ENCODE results near the gene PLA2G5.
A peak's percentile ranks its signal among the peaks of the same experiment; 100 is the strongest.

Gene PLA2G5

DNA sequence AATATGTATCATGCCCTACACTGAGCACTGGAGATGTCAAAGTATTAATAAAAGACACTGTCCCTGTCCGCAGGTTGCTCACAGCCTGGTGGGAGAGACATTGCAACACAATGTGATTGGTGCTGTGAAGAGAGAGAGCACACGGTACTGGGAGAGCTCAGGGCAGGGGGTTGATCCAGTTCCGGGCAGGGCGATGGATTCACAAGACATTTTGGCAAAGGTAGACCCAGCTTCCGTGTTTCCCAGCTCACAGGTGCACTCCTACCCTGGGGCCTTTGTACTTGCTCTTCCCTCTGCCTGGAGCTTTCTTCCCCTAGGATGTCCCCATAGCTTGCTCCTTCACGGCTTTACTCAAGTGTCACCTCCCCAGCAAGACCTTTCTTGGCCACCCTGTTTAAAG is 1.4 kb downstream of the PLA2G5 start:
- TF ChIP-seq POLR2A (IDR thresholded peaks at IDR 0.05; ENCODE audit: low read depth, low read length): no peak
- no peak for TF ChIP-seq TAF1 (IDR thresholded peaks at IDR 0.05; ENCODE audit: borderline replicate concordance, low read depth, low read length)
- TF ChIP-seq POLR2AphosphoS5 (IDR thresholded peaks at IDR 0.05; ENCODE audit: low read depth, low read length): no peak
- DNase-seq (ENCODE audit: insufficient read length) (no peak), FAIRE-seq (no peak)

DNA sequence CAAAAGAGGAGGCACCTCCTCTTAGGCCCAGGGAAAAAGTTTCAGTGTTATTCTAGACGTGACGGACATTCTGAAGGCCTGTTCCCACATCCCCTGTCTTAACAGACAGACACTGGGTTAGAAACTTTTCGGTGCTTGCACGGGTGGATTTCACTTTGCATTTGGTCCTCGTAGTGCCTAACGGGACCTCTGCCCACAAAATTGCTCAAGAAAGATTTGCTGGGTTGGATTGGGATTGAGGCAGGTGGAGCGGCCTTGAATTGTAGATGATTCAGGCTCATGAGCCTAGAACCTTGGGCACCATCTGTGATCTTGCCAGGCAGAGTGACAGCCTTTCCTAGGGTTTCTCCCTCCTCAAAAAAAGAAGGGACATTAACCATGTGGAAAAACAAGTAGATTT is 2.8 kb downstream of the PLA2G5 start:
- DNase-seq (ENCODE audit: insufficient read length) (no peak), FAIRE-seq (no peak)
- TF ChIP-seq TAF1 (IDR thresholded peaks at IDR 0.05; ENCODE audit: borderline replicate concordance, low read depth, low read length): no peak
- TF ChIP-seq POLR2AphosphoS5 (IDR thresholded peaks at IDR 0.05; ENCODE audit: low read depth, low read length): no peak
- TF ChIP-seq POLR2A (IDR thresholded peaks at IDR 0.05; ENCODE audit: low read depth, low read length): no peak

DNA sequence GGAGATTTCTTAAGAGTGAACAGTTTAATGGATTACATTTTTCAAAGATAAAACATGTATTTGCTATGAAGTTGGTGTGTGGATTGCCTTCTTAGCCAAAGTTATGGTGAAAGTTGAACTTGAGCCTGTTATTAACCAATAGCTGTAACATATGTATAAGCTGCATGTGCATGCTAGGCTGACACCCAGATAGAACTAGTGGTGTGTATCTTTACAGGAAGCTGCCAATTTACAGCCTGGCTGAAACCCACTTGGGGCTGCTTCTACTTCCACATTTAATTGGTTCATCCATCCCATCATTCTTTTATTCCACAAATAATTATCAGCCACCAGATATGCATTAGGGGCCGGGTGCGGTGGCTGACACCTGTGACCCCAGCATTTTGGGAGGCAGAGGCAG is 3.3 kb downstream of the PLA2G5 start:
- DNase-seq (ENCODE audit: insufficient read length): no peak
- no peak for FAIRE-seq
- TF ChIP-seq TAF1 (IDR thresholded peaks at IDR 0.05; ENCODE audit: borderline replicate concordance, low read depth, low read length) (no peak), POLR2A (IDR thresholded peaks at IDR 0.05; ENCODE audit: low read depth, low read length) (no peak)

DNA sequence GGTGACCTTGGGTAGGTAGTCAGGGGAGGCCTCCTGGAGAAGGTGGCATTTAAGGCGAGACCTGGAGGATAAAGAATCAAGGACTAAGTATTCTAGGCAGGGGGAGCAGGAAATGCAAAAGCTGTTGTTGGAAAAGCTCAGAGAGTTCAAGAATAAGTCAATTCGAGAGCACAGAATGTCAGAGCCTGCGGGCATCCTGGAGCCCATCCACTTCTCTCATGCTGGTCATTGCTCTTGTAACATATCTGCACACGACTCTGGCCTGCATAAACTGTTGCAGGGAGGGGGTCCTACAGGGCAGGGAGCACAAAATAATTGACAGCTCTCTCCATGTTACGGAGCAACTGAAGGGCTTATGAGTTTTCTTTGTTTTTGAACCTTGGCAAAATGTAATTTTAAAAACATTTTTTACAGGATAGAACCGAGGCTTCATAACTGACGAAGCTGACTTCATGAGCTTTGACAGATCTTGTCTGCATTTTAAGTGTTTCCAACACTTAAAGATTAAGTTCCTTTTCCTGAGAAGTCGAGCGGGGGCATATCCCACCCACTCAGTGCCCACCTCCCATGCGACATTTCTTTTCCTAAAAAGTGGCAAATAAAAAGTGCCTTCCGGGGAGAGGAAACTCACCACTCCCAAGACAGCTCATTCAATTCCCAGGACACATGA is 4.2 kb downstream of the PLA2G5 start:
- FAIRE-seq: no peak
- DNase-seq (ENCODE audit: insufficient read length): no peak
- no peak for TF ChIP-seq POLR2A (IDR thresholded peaks at IDR 0.05; ENCODE audit: low read depth, low read length)
- no peak for TF ChIP-seq TAF1 (IDR thresholded peaks at IDR 0.05; ENCODE audit: borderline replicate concordance, low read depth, low read length)
- TF ChIP-seq POLR2AphosphoS5 (IDR thresholded peaks at IDR 0.05; ENCODE audit: low read depth, low read length): no peak

DNA sequence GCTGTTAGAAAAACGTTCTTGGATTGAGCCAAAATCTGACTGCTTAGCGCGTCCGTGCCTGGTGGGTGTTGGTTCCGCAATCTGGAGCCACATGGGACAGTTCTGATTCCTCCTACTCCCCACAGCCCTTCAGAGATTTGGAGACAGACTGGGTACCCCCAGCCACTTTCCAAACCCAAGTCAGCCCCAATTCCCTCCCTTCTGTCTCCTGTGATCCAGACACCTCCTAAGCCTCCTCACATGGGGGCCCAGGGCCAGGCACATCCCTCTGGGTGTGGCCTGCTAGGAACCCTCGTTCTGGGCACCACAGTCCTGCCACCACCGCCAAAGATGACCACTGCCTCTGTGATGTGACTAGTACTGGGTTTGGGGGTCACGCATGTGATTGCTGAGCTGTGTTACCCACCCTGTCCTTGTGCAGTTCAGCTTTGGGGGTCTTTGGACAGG is 4.8 kb downstream of the PLA2G5 start:
- DNase-seq (ENCODE audit: insufficient read length): no peak

DNA sequence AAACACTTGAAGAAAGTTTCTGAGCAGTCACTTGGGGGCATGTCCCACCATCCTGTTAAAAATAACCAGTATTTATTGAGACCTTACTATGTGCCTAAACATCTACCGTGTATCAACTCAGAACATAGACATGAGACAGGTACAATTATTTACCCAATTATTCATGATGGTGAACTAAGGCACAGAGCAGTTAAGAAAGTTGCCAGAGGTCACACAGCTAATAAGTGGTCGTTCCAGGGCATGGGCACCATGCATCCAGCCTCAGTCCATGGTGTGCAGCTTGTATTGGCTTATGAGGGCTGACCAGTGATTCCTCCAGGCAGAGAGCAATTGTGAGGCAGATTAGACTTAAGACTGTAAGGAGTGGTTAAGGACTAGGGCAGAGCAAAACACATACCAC is 5.4 kb downstream of the PLA2G5 start:
- DNase-seq (ENCODE audit: insufficient read length) (no peak), FAIRE-seq (no peak)
- TF ChIP-seq TAF1 (IDR thresholded peaks at IDR 0.05; ENCODE audit: borderline replicate concordance, low read depth, low read length) (no peak), POLR2A (IDR thresholded peaks at IDR 0.05; ENCODE audit: low read depth, low read length) (no peak), POLR2AphosphoS5 (IDR thresholded peaks at IDR 0.05; ENCODE audit: low read depth, low read length) (no peak)

More for the DNA sequence above, 4.8 kb downstream of the PLA2G5 start:
- no peak for TF ChIP-seq TAF1 (IDR thresholded peaks at IDR 0.05; ENCODE audit: borderline replicate concordance, low read depth, low read length)
- TF ChIP-seq POLR2AphosphoS5 (IDR thresholded peaks at IDR 0.05; ENCODE audit: low read depth, low read length): no peak
- no peak for TF ChIP-seq POLR2A (IDR thresholded peaks at IDR 0.05; ENCODE audit: low read depth, low read length)
- FAIRE-seq: no peak

DNA sequence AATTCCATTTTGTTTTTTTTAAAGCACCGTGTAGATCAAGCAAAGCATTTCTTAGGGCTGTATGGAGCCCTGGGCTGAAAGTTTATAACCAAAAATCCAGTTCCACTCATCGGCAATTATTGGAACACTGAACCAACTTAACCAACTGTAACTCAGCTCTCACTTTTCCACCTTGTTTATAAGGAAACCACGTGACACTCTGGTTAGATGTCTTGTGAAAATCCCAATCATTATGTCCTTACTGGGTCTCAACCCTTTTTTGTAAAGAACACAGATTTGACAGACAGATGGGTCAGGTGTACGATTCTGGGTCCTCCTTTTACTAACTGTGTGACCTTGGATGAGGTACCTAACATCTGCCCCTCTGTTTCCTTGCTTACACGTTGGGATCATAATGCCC is 6.2 kb downstream of the PLA2G5 start:
- no peak for DNase-seq (ENCODE audit: insufficient read length)
- no peak for TF ChIP-seq POLR2AphosphoS5 (IDR thresholded peaks at IDR 0.05; ENCODE audit: low read depth, low read length)
- no peak for FAIRE-seq

DNA sequence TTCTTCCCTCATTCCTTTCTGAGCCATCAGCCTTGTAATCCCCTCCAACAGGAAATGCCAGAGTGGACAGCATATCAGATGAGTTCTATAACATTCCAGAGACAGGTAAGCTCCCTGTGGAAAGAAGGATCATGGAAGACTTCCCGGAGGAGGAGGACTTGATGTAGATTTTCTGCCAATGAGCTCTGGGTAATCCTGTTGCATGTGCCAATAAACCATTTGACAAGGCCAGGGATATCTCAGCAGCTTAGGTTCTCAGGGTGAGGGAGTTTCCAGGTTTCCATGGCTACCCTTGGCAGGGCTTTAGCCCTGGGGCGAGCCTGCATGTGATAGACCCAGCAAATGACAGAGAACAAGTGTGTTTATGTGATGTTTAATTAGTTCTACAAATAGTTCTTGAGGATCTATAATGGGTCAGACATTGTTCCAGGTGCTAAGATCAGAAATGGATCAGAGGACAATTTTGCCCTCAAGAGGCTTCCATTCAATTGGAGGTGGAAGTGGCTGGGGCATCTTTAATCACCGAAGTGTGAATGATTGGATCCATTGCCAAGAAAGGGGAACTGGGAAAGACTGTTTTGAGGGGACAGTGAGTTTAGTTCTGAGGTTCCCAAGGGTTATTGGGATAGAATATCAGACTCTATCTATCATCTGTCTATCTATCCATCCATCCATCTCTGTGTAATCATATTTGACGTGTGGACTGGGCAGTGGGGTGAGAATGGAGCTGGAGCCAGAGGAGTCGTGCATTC is 6.9 kb downstream of the PLA2G5 start:
- no peak for DNase-seq (ENCODE audit: insufficient read length)
- TF ChIP-seq TAF1 (IDR thresholded peaks at IDR 0.05; ENCODE audit: borderline replicate concordance, low read depth, low read length) (no peak), POLR2AphosphoS5 (IDR thresholded peaks at IDR 0.05; ENCODE audit: low read depth, low read length) (no peak), POLR2A (IDR thresholded peaks at IDR 0.05; ENCODE audit: low read depth, low read length) (no peak)
- FAIRE-seq: peak; percentile 46

DNA sequence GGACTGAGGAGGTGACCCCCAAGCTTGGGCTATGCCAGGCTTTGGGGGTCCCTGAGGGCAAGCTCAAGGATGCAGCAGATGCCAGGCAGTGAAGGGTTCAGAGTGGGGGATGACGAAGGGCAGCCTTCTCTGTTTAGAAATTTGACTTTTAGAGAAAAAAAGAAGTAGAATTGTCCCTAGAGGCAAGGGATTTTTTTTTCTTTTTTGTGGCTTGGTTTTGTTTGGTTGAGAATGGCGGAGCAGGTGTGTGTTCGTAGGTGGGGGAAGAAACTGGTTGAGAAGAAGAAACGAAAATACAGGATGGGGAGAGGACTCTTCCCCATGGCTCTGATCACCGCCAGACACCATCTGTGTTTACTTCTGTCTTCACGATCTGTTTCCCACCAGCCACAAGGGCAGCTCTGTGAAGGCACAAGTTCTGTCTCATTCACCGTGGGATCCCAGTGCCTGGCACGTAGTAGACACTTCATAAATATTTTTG is 8.2 kb downstream of the PLA2G5 start:
- DNase-seq (ENCODE audit: insufficient read length) (no peak), FAIRE-seq (peak; percentile 92)

DNA sequence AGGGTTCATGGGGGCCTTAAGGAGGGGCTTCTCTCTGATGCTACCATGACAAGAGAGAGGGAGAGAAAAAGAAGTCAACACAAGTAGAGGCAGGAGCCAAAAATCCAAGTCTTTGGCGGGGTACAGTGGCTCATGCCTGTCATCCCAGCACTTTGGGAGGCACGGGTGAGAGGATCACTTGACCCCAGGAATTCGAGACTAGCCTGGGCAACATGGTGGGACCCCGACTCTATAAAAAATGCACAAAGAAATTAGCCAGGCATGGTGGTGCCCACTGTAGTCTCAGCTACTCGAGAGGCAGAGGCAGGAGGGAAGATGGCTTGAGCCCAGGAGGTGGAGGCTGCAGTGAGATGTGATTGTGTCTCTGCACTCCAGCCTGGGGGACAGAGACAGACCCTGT is 8.7 kb downstream of the PLA2G5 start:
- no peak for DNase-seq (ENCODE audit: insufficient read length)
- no peak for FAIRE-seq
- no peak for TF ChIP-seq POLR2A (IDR thresholded peaks at IDR 0.05; ENCODE audit: low read depth, low read length)
- TF ChIP-seq POLR2AphosphoS5 (IDR thresholded peaks at IDR 0.05; ENCODE audit: low read depth, low read length): no peak
- no peak for TF ChIP-seq TAF1 (IDR thresholded peaks at IDR 0.05; ENCODE audit: borderline replicate concordance, low read depth, low read length)

More for the DNA sequence above, 8.2 kb downstream of the PLA2G5 start:
- no peak for TF ChIP-seq POLR2AphosphoS5 (IDR thresholded peaks at IDR 0.05; ENCODE audit: low read depth, low read length)
- no peak for TF ChIP-seq POLR2A (IDR thresholded peaks at IDR 0.05; ENCODE audit: low read depth, low read length)
- no peak for TF ChIP-seq TAF1 (IDR thresholded peaks at IDR 0.05; ENCODE audit: borderline replicate concordance, low read depth, low read length)

DNA sequence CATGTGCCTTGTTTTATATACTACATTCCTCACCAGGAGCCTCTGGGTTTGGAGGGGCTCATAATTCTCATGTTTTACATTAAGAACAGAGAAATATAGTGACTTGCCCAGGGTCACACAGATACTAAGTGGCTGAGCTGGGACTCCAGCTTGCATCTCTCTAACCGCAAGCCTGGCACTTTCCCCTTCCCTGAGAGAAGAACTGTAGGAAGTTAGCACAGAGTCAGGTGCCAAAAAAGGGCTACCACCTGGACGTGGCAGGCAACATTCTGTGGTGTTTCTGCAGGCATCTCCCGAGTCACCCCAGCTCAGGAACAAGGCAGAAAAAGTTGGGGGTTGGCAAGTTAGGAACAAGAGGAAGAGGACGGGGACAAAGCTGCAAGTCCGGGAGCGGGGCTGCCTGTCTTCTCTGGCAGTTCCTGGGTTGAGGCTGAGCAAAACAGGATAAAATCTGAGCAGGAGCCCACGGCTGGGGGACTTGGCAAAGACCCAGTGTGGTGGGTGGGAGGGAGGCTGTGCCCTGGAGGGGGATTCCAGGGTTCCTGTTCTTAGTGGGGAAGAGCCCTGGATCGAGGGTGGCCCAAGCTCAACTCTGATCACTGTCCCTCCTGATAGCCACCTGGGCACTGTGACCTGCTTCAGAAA is 9.8 kb downstream of the PLA2G5 start:
- no peak for DNase-seq (ENCODE audit: insufficient read length)
- no peak for FAIRE-seq
- TF ChIP-seq TAF1 (IDR thresholded peaks at IDR 0.05; ENCODE audit: borderline replicate concordance, low read depth, low read length) (no peak), POLR2AphosphoS5 (IDR thresholded peaks at IDR 0.05; ENCODE audit: low read depth, low read length) (no peak), POLR2A (IDR thresholded peaks at IDR 0.05; ENCODE audit: low read depth, low read length) (no peak)

Data from GM12892 (cell line).